ENCODE results near the gene VEPH1.

Gene VEPH1

DNA sequence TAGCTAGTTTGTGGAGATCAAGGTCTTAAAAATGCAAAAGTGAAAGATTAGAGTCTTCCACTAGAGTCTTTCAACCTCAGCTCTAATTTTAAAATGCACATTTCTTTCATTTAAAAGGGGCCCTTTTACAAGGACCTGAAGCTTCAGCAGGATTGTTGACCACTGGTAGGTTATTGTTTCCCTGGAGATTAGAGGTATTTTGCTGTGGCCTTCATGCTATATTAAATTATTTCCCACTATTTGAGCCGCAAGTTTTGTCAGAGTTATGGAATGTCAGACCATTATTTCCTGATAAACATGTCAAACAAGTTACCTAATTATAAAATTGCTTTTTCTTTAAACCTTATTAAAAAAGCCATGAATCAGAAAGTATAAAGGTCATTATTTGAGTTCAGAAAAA is 240.2 kb downstream of the VEPH1 start:
- POLR2A ChIA-PET: no interaction called here
- no peak for DNase-seq (ENCODE audit: low read depth, low spot score)
- no peak overlapping the region for H3K4me3 ChIP-seq (ENCODE audit: low read depth, low read length)

GRCh38 chr3:157261000-157261399 is 242.2 kb downstream of the VEPH1 start:
- ChIA-PET POLR2A (no interaction called here), CTCF (no interaction called here)
- TF ChIP-seq, protein P1, sequence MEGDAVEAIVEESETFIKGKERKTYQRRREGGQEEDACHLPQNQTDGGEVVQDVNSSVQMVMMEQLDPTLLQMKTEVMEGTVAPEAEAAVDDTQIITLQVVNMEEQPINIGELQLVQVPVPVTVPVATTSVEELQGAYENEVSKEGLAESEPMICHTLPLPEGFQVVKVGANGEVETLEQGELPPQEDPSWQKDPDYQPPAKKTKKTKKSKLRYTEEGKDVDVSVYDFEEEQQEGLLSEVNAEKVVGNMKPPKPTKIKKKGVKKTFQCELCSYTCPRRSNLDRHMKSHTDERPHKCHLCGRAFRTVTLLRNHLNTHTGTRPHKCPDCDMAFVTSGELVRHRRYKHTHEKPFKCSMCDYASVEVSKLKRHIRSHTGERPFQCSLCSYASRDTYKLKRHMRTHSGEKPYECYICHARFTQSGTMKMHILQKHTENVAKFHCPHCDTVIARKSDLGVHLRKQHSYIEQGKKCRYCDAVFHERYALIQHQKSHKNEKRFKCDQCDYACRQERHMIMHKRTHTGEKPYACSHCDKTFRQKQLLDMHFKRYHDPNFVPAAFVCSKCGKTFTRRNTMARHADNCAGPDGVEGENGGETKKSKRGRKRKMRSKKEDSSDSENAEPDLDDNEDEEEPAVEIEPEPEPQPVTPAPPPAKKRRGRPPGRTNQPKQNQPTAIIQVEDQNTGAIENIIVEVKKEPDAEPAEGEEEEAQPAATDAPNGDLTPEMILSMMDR (IDR thresholded peaks at IDR 0.05; ENCODE audit: insufficient read depth, low read length, missing control alignments): no peak
- DNase-seq (ENCODE audit: low read depth, low spot score): peak; percentile 60
- H3K4me3 ChIP-seq (ENCODE audit: low read depth, low read length): no peak overlapping the region

More for the DNA sequence above, 240.2 kb downstream of the VEPH1 start:
- TF ChIP-seq, protein P1 (IDR thresholded peaks at IDR 0.05; ENCODE audit: insufficient read depth, low read length, missing control alignments): no peak
- CTCF ChIA-PET: interaction anchor here (1.4 kb wide), 1 partner anchor 10 kb away, joined by 3 read pairs; no protein-coding TSS in a partner anchor

- POLR2A ChIA-PET: no interaction called here
Observed at GRCh38 chr3:157259825-157260224, 243.4 kb downstream of the VEPH1 start.

DNA sequence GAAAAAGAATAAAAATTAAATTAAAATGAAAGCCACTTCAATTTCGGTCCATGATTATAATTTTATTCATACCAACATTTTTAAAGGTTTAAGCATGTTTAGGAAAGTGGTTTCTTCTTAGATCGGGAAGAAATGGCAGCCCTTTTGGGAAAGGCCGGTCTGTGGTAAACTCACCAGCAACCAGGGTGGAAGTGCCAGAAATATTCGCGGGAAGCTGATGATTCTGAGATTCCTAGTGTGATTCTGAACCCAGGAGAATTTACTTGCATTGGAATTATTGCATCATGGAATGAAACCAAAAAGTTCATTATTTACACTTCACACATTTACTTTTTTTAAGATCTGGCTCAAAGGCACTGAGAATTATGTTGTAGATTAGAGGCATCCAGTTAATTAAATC is 246.1 kb downstream of the VEPH1 start:
- TF ChIP-seq, protein P1 (IDR thresholded peaks at IDR 0.05; ENCODE audit: insufficient read depth, low read length, missing control alignments): no peak
- POLR2A ChIA-PET: no interaction called here
- no peak for DNase-seq (ENCODE audit: low read depth, low spot score)
- H3K4me3 ChIP-seq (ENCODE audit: low read depth, low read length): no peak overlapping the region
- CTCF ChIA-PET: interaction anchor here (0.9 to 1.5 kb wide), 2 partner anchors 8 to 236 kb away, joined by 3 read pairs; no protein-coding TSS in a partner anchor

More at GRCh38 chr3:157259825-157260224, 243.4 kb downstream of the VEPH1 start:
- no peak for DNase-seq (ENCODE audit: low read depth, low spot score)
- TF ChIP-seq, protein P1 (IDR thresholded peaks at IDR 0.05; ENCODE audit: insufficient read depth, low read length, missing control alignments): no peak
- CTCF ChIA-PET: no interaction called here
- no peak overlapping the region for H3K4me3 ChIP-seq (ENCODE audit: low read depth, low read length)

GRCh38 chr3:157255797-157256196 is 247.4 kb downstream of the VEPH1 start:
- CTCF ChIA-PET: no interaction called here
- POLR2A ChIA-PET: no interaction called here
- no peak overlapping the region for H3K4me3 ChIP-seq (ENCODE audit: low read depth, low read length)
- no peak for DNase-seq (ENCODE audit: low read depth, low spot score)
- TF ChIP-seq, protein P1 (IDR thresholded peaks at IDR 0.05; ENCODE audit: insufficient read depth, low read length, missing control alignments): no peak

DNA sequence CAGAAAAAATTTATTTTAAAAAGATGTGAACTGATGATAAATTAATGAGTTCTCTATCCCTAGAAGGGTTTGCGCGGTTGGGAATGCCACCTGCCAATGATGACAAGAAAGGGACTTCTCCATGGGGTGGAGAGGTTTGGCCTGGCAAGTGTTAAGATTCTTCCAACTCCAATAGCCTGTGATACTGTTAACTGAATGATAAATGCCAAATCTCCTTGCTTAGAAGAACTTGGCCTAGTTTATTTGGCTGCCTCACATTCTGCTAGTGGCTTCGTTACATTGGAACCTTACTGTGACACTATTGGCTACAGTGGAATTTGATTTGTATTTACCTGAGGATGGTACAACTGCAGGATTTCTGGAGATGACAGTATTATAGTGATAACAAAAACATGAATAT is 251.5 kb downstream of the VEPH1 start:
- ChIA-PET POLR2A (no interaction called here), CTCF (no interaction called here)
- DNase-seq (ENCODE audit: low read depth, low spot score): no peak
- no peak overlapping the region for H3K4me3 ChIP-seq (ENCODE audit: low read depth, low read length)
- TF ChIP-seq, protein P1 (IDR thresholded peaks at IDR 0.05; ENCODE audit: insufficient read depth, low read length, missing control alignments): no peak

All from AG04449 (cell line).